ENCODE results near the gene DNAJB9. TPM values are rescaled to one million over a fixed set of nuclear protein-coding genes. Genes with fewer than 3 reads are reported as not detected.

Gene DNAJB9
- total RNA-seq, 4 donors from 2014 or later = 17.9 to 41.9 (median 28.0) TPM

GRCh38 chr7:108526768-108527017, 43.0 kb upstream of the DNAJB9 start:
- Histone ChIP-seq H3K36me3 (no peaks in the 10 kb centered on the region), H3K4me3 (peak overlapping the region; percentile 76 to 85 (median 78)), H3K27ac (replicated peaks in 1 of 4) (peak overlapping the region; percentile 95 to 98 (median 98)), H3K27me3 (no peaks in the 10 kb centered on the region), H3K9me3 (no peaks in the 10 kb centered on the region), H3K4me1 (peaks cover 30 to 41% (median 36%) of the 10 kb centered on the region in 4 donors)
- TF ChIP-seq EP300 (IDR thresholded peaks at IDR 0.05) (no peak), POLR2AphosphoS5 (IDR thresholded peaks at IDR 0.05) (no peak), POLR2A (IDR thresholded peaks at IDR 0.05; ENCODE audit: low read depth) (no peak), CTCF (IDR thresholded peaks at IDR 0.05) (no peak)
- DNase-seq (ENCODE audit: extremely low spot score) = no peak
- intact Hi-C loops (cut with DNase I) = no loop called here
- WGBS = 13% methylated on average over 3 of the region's 3 CpGs

GRCh38 chr7:108528183-108528712, 41.4 kb upstream of the DNAJB9 start:
- 97% methylated on average over 6 of the region's 6 CpGs for WGBS
- Histone ChIP-seq H3K36me3 (no peaks in the 10 kb centered on the region), H3K4me1 (peaks cover 20 to 26% (median 23%) of the 10 kb centered on the region in 4 donors), H3K27me3 (no peaks in the 10 kb centered on the region), H3K27ac (replicated peaks in 1 of 4) (no peak overlapping the region), H3K4me3 (no peak overlapping the region), H3K9me3 (no peaks in the 10 kb centered on the region)
- intact Hi-C loops (cut with DNase I) = no loop called here
- no peak for DNase-seq (ENCODE audit: extremely low spot score)
- TF ChIP-seq POLR2A (IDR thresholded peaks at IDR 0.05; ENCODE audit: low read depth) (no peak), POLR2AphosphoS5 (IDR thresholded peaks at IDR 0.05) (no peak), EP300 (IDR thresholded peaks at IDR 0.05) (no peak), CTCF (IDR thresholded peaks at IDR 0.05) (no peak)

- Histone ChIP-seq H3K4me1 (peaks cover 9 to 16% (median 13%) of the 10 kb centered on the region in 4 donors), H3K9me3 (no peaks in the 10 kb centered on the region), H3K27ac (replicated peaks in 1 of 4) (no peak overlapping the region), H3K27me3 (no peaks in the 10 kb centered on the region), H3K36me3 (no peaks in the 10 kb centered on the region), H3K4me3 (no peak overlapping the region)
- no peak for DNase-seq (ENCODE audit: extremely low spot score)
- intact Hi-C loops (cut with DNase I) = no loop called here
- 79% methylated on average over 3 of the region's 3 CpGs for WGBS
- TF ChIP-seq POLR2AphosphoS5 (IDR thresholded peaks at IDR 0.05) (no peak), EP300 (IDR thresholded peaks at IDR 0.05) (no peak), POLR2A (IDR thresholded peaks at IDR 0.05; ENCODE audit: low read depth) (no peak)
These were observed 40.3 kb upstream of the DNAJB9 start for GRCh38 chr7:108529341-108529740.

- Histone ChIP-seq H3K4me1 (no peaks in the 10 kb centered on the region), H3K9me3 (no peaks in the 10 kb centered on the region), H3K4me3 (no peak overlapping the region), H3K27me3 (no peaks in the 10 kb centered on the region), H3K36me3 (no peaks in the 10 kb centered on the region), H3K27ac (replicated peaks in 1 of 4) (no peak overlapping the region)
- intact Hi-C loops (cut with DNase I) = no loop called here
- DNase-seq (ENCODE audit: extremely low spot score) = no peak
- 93% methylated on average over 3 of the region's 3 CpGs for WGBS
- TF ChIP-seq EP300 (IDR thresholded peaks at IDR 0.05) (no peak), CTCF (IDR thresholded peaks at IDR 0.05) (no peak), POLR2AphosphoS5 (IDR thresholded peaks at IDR 0.05) (no peak), POLR2A (IDR thresholded peaks at IDR 0.05; ENCODE audit: low read depth) (no peak)
These were observed 36.0 kb upstream of the DNAJB9 start for GRCh38 chr7:108533712-108534111.

- no peaks in the 10 kb centered on the region for H3K9me3 ChIP-seq
- no peak overlapping the region for H3K27ac ChIP-seq (replicated peaks in 1 of 4)
- no peaks in the 10 kb centered on the region for H3K27me3 ChIP-seq
- H3K4me1 ChIP-seq = no peaks in the 10 kb centered on the region
- no peaks in the 10 kb centered on the region for H3K36me3 ChIP-seq
- H3K4me3 ChIP-seq = no peak overlapping the region
- TF ChIP-seq POLR2A (IDR thresholded peaks at IDR 0.05; ENCODE audit: low read depth) (no peak), POLR2AphosphoS5 (IDR thresholded peaks at IDR 0.05) (no peak), CTCF (IDR thresholded peaks at IDR 0.05) (no peak), EP300 (IDR thresholded peaks at IDR 0.05) (no peak)
- no peak for DNase-seq (ENCODE audit: extremely low spot score)
- intact Hi-C loops (cut with DNase I) = no loop called here
- WGBS = 74% methylated on average over 5 of the region's 5 CpGs
These were observed 34.4 kb upstream of the DNAJB9 start for GRCh38 chr7:108535257-108535656.
